ENCODE measurements around the gene ERI3. TPM values are rescaled to one million over a fixed set of nuclear protein-coding genes. Genes with fewer than 3 reads are reported as not detected.

ERI3 gene
- total and polyA plus RNA-seq, 9 of the 15 experiments (the other 6 are each of a cell fraction or from before 2014, with no cell fraction given), result 47.8 to 93.4 (median 67.2) TPM

GRCh38 chr1:44348061-44348485 lies 7.0 kb downstream of the ERI3 start:
- FAIRE-seq, result no peak
- CTCF ChIA-PET (ENCODE audit: low intra/inter-chr PET ratio), result interaction anchor here (0.6 kb wide), 1 partner anchor 78 kb away, joined by 4 read pairs; no protein-coding TSS in a partner anchor
- peaks cover 3 to 14% of the 10 kb centered on the region in 2 experiments; a peak in 2 of 5 replicates for H3K4me1 ChIP-seq (replicated peaks in 1 of 2; ENCODE audit: control insufficient read depth in 2 of 2, insufficient read depth in 2 of 2, low read length in 2 of 2)
- H3K36me3 ChIP-seq (ENCODE audit: control insufficient read depth, insufficient read depth, low read length), result peaks cover 4% of the 10 kb centered on the region; the same call in 1 of the 3 replicates
- DNase-seq (ENCODE audit: extremely low read depth in 1 of 4, low spot score in 3 of 4), result no peak
- peaks cover 38% of the 10 kb centered on the region for H3K79me2 ChIP-seq (ENCODE audit: control insufficient read depth, insufficient read depth, low read length)
- H4K20me1 ChIP-seq (replicated peaks; ENCODE audit: control insufficient read depth, insufficient read depth, low read length), result peaks cover 15% of the 10 kb centered on the region; the same call in 1 of the 2 replicates
- intact Hi-C loops (cut with micrococcal nuclease), result no loop called here
- no TSS peak for BruUV-seq (replicated peaks)
- H3K4me2 ChIP-seq (ENCODE audit: insufficient read depth, low read length), result no peak overlapping the region
- no peak for ATAC-seq
- no peaks in the 10 kb centered on the region for H3K27me3 ChIP-seq (ENCODE audit: control insufficient read depth in 2 of 2, insufficient read depth in 2 of 2, low read length in 2 of 2)
- no peak overlapping the region for H3K4me3 ChIP-seq
- in situ Hi-C loops (cut with MboI), result no loop called here
- POLR2A ChIA-PET, result interaction anchor here (1.0 to 1.6 kb wide), 2 partner anchors 11 to 20 kb away, joined by 3 to 6 read pairs; no protein-coding TSS in a partner anchor
- H3K9me1 ChIP-seq (ENCODE audit: control insufficient read depth, insufficient read depth, low read length), result no peaks in the 10 kb centered on the region
- no peaks in the 10 kb centered on the region for H3K9me3 ChIP-seq (replicated peaks; ENCODE audit: control insufficient read depth, insufficient read depth, low read depth, low read length)
- 87% methylated on average over 4 of the region's 4 CpGs for WGBS (ENCODE audit: insufficient coverage, low coverage, missing lambda C conversion rate)
- no peak overlapping the region for H3K9ac ChIP-seq (ENCODE audit: insufficient read depth in 1 of 2, low read depth in 2 of 2, low read length in 2 of 2)
- H3K27ac ChIP-seq (ENCODE audit: extremely low read depth, low read depth, low read length), result no peak overlapping the region
- H2AFZ ChIP-seq (ENCODE audit: low read depth, low read length), result no peak overlapping the region
- TF ChIP-seq PHB2 (IDR thresholded peaks at IDR 0.05; ENCODE audit: low read depth) (no peak), FOXP1 (CRISPR knock-in tag; IDR thresholded peaks at IDR 0.05) (no peak), SRSF9 (IDR thresholded peaks at IDR 0.05; ENCODE audit: borderline replicate concordance, low read depth, low read length) (no peak), E2F5 (CRISPR knock-in tag; IDR thresholded peaks at IDR 0.05) (no peak), DEAF1 (CRISPR knock-in tag; IDR thresholded peaks at IDR 0.05) (no peak), ZNF232 (CRISPR knock-in tag; IDR thresholded peaks at IDR 0.05) (no peak), THAP12 (CRISPR knock-in tag; IDR thresholded peaks at IDR 0.05) (no peak), CEBPZ (IDR thresholded peaks at IDR 0.05; ENCODE audit: borderline replicate concordance, low read depth, low read length) (no peak), SRSF3 (IDR thresholded peaks at IDR 0.05; ENCODE audit: insufficient read depth, low read length) (no peak), ZNF589 (CRISPR knock-in tag; IDR thresholded peaks at IDR 0.05; ENCODE audit: low read depth) (no peak), ZNF121 (CRISPR knock-in tag; conservative IDR thresholded peaks at IDR 0.05) (no peak), MCM5 (IDR thresholded peaks at IDR 0.05; ENCODE audit: low read depth) (no peak), SUPT5H (IDR thresholded peaks at IDR 0.05) (no peak), CHCHD3 (CRISPR knock-in tag; IDR thresholded peaks at IDR 0.05) (no peak), ZNF408 (CRISPR knock-in tag; IDR thresholded peaks at IDR 0.05; ENCODE audit: low read depth) (no peak), CHD2 (IDR thresholded peaks at IDR 0.05; ENCODE audit: low read depth, low read length) (no peak)
